GM21529 (cell line): ENCODE results near the gene RAE1.
"Not testable (repeated sequence)": the region's sequence is repeated elsewhere in the genome, so short reads cannot be mapped to it uniquely, and the experiment has no call there.

ENCODE experiments used
- ATAC-seq: cut with Tn5 transposase; IDR thresholded peaks from one replicate; pipeline ENCODE4 v1.9.1; 2021; ENCODE audit not compliant: unreplicated experiment

RAE1 gene

DNA sequence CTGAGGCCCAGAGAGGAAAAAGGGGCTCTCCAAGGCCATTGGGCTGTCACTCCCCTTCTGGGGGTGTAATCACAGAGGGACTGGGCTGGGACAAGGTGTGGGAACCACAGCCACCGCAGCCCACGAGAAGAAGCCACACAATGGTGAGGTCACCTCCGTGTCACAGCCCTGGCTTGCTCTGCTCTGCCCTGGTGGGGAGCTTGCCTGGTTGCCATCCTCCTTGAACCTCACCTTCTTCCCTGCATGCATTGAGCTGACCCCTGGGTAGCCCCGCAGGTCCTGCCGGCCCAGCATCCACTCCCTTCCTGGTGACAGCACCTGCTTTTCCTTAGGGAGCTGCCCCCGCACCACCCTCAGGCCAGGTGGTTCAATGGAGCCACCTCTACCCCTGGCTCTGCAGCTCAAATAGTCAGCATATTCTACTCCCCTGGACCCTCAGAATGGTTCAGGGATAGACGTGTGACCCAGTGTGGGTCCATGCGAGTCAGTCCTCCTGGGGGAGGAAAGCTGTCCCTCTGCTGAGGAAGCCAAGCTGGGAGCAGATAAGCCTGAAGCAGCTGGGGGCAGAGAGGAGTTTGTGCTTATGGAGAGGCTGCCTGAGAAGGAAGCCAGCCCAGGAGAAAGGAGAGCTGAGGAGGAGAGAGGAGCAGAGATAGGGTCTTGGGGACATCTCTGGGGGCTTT is 61.4 kb downstream of the RAE1 start:
- no peak for ATAC-seq

DNA sequence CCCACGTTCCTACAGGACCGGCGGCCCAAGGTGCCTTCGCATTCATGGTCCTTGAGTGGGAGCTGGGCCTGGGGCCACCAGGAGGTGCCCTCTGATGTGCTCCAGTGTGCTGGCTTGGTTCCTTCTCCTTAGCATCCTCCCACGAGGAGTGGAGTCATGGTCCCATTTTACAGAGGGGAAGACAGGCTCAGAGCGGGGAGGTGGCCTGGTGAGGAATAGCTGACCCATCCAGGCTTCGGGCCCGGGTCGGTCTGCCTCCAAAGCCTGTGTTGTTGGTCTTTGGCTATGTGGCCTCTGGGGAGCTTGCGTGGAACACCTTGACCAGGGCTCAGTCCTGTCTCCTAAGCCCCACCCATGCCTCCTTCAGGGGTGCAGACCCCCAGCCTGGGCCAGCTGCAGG is 62.9 kb downstream of the RAE1 start:
- ATAC-seq: no peak

DNA sequence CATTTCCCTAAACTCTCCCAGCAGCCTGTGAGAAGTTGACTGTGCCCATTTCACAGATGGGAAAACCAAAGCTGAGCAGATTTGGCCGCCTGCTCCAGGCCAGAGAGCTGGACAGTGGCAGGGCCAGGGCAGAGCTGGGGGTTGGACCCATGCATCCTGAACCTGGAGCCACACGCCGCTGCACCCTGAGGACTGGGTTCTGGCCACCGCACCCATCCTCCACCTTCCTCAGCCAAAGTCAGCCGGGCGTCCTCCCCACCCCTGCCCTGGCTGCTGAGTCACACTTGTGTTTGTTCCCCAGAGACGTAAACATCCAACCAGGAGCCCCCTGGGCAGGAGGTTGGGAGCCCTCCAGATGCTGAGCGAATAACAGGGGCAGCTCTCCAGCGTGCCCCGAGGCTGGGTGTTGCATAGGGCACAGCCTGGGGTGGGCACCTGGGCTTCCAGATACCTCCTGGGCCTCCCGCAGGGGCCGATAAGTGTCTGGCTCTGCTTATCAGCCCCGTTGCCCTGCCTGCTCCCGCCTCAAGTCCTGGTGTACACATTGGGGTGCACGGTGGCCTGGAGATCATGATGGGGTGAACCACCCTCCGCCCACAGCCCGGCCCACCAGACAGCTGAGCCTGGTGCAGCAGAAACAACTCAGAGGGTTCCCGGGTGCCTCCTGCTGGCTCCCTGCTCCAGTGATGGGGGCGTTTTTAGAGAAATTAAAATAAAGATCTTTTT is 64.0 kb downstream of the RAE1 start:
- no peak for ATAC-seq

DNA sequence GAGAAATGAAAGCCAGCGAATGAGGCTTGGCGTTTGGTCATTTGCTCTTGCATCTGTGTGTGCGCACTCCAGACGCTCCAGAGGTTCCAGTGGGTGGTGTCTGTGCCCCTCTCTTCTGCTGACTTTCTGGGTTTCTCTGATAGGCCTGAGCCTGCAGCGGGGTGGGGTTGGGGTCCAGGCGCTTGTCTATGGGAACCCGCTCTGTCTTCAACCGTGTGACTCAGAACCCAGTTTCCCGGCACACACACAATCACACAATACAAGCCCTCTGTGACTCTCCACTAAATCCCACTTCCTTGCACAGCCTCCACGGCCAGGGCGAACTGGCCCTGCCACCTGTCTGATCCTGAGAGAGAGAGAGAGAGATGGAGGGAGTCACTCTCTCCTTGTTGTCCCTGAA is 64.7 kb downstream of the RAE1 start:
- no peak for ATAC-seq

DNA sequence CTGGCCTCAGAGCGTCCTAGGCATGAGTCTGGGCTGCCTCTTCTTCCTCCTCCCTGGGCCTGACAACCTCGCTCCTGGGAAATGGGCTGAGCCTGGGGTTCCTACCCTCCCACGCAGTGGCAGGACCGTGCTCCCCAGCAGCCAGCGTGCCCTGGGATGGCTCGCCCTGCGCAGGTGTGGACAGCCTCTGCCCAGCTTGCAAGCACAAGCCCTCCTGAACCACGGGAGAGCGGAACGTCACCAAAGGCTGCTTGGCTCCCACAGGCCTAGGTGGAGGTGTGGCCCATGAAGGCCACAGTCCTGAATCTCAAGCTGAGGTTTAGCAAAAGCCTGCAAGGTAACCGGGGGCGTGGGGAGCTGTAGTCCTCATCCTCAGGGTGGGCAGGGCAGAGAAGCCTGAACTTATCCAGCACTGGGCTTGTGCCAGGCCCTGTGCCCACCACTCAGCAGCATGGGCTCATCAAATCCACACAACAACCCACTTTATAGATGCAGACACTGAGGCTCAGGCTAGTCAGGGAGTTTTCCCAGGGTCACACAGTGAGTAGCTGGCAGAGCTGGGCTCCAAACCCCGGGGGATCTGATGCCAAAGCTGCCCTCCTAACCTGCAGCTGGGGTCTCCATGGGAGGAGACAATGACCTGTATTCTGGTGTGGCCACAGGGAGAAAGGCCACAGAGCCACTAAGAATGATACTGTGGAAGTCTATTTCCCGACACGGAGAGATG is 65.4 kb downstream of the RAE1 start:
- ATAC-seq: no peak

DNA sequence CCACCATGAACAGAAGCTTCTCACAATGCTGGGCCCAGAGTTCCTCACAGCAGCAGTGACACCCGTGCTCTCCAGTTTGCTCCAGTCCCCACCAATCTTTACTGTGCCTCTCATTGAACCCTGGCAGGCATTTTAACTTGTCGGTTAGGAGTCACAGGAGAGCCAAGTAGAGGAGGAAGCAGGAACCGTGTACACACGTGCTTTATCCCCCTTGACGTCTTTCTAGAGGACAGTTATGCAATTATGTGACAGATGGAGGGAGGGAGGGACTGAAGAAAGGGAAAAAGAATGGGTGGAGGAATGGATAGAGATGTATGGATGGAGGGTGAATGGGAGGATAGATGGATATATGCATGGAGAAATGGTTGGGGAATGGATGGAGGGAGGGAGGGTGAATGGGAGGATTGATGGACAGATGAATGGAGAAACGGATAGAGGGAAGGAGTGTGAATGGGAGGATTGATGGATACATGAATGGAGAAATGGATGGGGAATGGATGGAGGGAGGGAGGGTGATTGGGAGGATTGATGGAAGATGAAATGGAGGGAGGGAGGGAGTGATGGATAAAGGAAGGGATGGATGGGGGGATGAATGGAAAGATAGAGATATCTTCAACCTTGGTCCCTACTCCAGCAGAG is 66.1 kb downstream of the RAE1 start:
- ATAC-seq: no peak

DNA sequence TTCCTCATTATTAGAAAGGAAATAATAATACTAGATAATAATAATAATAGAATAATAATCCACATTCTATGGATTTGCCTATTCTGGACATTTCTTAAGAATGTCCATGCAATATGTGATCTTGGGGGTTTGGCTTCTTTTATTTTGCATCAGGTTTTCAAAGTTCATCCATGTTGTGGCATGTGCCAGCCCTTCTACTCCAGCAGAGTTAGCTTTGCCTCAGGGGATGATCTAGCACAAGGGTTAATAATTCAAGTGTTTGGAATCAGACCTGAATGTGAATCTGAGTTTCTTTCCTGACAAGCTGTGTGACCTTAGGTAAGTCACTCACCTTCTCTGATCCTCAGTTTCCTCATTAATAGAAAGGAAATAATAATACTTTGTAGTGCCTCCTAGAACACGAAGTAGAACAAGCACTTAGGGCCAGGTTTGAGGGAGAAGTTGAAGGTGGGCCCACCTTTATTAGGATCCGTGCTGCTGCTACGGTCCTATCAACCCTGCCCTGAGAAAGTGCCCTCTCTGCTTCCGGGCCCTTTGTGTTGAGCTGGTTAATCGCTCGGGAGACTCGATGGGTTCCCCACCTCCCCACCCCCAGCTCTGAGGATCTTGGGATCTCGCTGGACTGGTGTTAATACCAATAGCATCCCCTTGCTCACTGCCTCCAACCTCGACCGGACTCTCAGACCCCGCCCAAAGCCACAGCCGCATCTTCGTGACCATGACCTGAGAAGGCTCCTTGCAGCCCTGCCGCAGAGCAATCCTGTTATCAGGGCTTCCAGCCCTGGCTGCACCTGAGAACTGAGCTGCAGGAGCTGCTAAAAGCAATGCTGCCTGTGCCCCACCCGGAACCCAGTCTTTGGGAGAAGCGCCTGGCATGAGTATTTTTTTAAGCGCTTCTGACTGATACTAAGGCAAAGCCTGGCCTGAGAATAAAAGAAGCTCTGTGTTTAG is 67.0 kb downstream of the RAE1 start:
- ATAC-seq: no peak

DNA sequence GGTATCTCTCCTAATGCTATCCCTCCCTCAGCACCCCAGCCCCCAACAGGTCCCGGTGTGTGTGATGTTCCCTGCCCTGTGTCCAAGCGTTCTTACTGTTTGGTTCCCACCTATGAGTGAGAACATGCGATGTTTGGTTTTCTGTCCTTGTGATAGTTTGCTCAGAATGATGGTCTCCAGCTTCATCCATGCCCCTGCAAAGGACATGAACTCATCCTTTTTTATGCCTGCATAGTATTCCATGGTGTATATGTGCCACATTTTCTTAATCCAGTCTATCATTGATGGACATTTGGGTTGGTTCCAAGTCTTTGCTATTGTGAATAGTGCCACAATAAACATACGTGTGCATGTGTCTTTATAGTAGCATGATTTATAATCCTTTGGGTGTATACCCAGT is 68.4 kb downstream of the RAE1 start:
- not testable (repeated sequence) for ATAC-seq

DNA sequence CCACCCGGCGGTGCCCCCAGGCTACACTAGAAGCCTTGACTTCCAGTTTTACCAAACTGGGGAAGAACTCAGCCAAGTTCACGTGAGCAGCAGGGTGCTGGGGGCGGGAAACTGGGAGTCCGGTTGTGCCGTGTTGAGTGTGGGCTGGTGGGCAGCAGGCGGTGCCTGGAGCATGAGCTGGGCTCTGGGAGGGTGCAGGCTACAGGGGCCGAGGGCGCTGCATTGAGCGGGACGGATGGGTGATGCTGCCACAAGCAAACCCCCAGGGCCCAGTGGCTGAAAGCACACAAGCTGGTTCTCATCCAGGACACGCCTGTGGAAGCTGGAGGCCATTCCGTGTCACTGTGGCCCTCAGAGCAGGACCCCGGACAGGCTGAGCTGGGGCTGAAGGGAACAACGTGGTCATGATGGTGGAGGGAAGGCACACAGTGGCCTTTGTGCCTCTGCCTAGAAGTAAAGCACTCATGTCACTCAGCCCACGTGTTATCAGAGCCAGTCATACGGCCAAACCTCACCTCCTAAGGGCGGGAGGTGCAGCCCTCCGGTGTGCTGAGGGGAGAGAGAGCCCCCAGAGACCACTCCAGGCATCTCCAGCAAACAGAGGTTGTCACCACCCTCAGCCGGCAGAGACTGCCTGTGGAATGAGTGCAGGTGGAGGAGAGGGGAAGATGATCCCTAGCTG is 69.7 kb downstream of the RAE1 start:
- no peak for ATAC-seq

DNA sequence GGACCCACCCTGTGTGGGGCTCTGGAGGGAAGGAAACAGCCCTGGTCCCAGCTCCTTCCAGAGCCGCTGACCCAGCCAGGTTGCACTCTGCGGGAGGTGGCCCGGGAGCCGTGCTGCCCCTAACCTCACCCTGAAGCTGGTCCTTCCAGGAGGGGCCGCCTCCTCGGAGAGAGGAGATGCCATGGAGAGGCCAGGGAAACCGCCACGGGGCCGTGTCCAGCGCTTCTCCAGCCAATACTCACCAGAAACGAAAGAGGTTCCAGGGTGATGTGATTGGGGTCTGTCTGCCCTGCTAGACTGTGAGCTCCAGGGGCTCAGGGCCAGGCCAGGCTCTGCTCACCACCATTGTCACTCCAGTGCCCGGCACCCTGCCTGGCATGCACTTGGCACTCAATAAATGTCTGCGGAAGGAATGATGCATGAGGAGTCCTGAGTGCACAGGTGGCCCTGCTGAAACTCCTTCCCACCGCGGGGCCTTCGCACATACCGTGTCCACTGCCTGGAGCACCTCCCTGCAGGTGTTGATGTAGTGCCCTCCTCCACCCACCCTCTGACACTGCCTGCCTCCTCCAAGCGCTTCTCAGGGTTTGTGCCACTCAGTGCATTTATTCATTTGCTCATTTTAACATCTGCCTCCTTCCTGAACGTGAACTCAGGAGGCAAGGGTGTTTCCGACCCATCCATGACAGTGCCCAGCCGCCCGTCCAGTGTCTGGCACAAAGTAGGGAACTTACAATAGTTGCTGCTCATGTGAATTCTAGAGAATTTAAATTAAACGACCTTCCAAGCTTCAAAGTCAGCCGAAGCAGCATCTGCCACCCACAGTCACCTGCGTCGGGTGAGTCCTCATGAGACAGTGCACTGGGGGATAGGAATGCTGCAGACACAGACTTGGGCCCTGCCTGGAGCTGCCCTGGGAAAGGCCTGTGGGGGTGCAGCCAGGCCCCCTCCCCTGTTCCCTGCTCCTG is 70.5 kb downstream of the RAE1 start:
- ATAC-seq: no peak

DNA sequence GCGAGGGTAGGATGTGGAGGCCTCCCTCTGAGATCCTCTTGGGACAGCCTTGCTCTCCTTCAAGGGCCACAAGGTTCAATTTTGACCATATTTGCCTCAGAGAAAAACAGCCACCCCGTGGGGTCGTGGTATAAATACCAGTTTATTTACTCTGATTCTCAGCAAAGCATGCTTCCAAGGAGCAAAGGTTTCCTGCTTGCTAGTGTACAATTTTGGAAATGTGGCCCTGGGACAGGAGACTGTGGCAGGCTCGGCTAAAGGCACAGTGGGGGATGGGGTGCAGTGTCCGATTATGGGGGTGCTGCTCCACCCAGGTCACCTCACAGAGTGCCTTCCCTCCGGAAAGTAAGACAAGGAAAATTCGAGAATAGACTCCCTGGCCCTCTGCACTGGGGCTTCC is 71.2 kb downstream of the RAE1 start:
- ATAC-seq: no peak

DNA sequence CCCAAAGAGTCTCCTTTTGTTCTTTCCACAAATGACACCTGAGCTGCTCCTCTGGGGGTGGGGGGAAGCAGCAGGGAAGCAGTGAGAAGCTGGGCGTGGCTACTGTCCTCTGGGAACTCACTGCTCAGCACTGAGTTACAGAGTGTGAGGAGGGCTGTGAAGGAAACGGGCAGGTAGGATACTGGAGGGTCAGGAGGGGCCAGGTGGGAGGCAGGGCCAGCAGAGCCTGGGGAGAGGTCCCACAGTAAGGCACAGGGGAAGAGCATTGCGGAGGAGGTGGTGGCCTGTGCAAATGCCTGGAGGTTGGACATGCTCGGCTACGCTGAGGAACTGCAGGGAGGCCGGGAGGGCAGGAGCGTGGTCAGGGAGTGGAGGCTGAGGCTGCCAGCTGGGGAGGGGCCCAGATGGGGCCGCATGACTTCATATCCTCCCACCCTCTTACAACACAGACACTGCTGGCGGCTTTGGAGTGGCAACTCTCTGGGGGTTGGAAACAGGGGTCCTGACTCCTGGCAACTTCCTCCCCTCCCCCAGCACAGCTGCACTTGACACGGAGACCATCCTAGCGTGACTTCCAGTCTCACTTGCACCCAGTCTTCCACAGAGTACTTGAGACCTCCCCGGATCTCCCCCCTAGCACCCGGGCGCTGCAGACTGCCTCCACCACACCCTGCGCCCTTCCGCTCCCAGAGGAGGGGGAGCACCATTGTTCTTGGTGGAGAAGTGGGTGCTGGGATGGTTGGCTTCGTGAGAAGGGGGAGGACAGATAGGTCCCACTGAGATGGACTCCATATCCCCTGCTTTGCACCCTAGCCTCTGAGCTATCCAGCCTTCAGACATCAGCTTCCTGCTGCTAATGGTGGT is 74.3 kb downstream of the RAE1 start:
- ATAC-seq: no peak

DNA sequence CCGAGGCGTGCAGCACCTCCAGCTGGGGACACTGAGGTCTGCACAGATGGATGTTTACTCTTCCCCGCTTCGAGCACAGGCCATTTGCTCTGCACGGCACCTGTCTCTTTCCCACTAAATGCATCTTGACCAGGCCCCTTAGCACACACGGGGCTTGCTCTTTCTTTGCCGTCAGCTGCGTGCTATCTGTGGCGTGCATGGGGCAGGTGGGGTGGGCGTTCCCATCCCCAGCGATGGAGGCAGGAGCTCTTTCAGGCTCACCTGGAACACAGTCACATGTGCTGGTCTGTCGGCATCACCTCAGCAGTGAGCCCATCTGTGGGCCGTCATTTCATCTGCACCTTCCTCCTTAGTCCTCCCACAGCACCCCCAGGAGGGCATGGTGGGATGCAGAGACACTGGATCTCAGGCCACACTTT is 75.2 kb downstream of the RAE1 start:
- no peak for ATAC-seq

DNA sequence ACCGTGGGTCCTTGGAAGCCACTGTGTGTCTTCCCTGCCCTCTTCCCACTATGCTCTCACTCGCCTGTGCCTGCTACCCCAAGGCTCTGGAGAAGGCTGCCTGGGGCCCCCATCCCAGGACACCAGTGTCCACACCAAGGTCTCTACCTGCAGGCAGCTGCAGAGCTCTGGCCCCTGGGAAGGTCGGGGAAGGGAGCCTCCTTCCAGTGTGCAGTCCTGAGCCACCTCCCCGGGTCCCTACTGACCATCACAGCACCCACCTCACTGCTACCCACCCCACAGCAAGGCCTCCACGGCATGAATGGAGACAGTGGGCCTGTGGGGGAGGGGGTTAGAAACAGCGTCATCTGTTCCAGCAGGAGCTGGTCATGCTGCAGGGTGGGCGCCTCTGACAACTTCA is 75.8 kb downstream of the RAE1 start:
- no peak for ATAC-seq

DNA sequence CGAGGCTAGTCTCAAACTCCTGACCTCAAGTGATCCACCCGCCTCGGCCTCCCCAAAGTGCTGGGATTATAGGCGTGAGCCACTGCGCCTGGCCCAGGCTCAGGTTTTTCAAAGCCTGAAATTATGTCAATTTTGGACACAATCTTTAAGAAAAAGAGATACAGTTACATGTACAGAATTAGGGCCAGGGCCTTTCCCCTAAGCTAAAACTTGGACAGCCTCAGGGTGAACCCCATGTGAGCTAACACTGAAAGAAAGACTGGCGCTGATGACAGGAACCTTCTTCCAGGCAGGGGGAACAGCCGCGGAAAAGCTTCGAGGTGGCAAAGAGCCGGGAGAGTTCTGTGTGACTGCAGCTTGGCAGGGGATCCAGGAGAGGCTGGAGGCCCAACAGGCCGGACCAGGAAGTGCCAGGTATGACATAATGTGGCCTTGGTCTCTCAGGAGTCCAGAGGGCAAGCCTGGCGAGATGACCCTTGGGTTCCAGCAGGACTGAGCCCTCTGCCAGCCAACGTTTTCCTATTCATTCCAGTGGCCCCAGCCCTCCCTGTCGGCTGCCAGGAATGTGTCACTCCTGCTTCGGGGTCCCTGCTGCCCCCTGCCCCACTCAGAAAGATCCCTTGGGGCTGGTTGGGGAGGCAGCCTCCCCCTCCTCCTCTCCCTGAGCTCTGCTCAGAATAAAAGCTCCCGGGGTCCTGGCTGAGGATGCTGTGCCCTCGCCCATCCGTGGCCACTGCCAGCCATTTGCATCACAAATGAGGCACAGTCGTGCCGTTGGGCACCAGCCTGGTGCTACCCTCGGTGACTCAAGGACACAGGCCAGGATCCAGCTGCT is 77.5 kb downstream of the RAE1 start:
- no peak for ATAC-seq
